HG03196 (cell line): ENCODE data around the gene RBKS.
"Not testable (repeated sequence)": the region's sequence is repeated elsewhere in the genome, so short reads cannot be mapped to it uniquely, and the experiment has no call there.

Experiments
- ATAC-seq: cut with Tn5 transposase; IDR thresholded peaks from one replicate; pipeline ENCODE4 v1.9.1; 2021; ENCODE audit not compliant: unreplicated experiment

RBKS gene

DNA sequence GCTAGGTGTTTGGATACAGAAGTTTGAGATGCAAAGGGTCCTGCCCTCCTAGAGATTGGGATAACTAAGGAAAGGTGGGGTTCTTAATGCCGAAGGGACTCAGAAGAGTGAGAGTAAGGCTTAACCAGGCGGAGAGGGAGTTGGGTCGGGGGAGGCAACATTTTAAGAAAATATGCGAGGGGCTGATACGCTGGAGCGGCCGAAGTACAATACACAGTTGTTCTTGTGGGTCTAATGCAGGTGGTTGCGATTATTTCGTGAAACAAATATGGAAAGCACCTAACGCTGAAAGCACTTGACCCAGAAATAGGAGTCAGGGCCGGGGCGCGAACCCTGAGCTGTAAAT is 119.0 kb downstream of the RBKS start:
- ATAC-seq = no peak

DNA sequence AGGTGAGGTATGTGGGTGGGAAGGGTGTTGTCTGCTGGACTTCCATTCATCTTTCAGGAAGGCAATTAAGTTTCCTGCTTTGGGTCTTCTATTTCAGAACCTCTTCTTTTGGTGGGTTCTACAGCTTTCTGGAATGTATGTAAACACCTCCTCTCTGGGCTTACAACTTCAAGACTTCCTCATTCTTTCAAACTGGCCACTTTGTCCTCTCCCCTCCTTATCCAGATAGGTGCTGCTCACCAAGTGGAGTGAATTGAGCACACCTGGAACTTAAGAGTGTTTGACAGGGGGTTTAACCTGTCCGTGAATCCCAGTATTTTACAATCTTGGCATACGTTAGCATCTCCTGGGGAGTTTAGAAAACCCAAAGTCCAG is 123.9 kb downstream of the RBKS start:
- ATAC-seq = no peak

DNA sequence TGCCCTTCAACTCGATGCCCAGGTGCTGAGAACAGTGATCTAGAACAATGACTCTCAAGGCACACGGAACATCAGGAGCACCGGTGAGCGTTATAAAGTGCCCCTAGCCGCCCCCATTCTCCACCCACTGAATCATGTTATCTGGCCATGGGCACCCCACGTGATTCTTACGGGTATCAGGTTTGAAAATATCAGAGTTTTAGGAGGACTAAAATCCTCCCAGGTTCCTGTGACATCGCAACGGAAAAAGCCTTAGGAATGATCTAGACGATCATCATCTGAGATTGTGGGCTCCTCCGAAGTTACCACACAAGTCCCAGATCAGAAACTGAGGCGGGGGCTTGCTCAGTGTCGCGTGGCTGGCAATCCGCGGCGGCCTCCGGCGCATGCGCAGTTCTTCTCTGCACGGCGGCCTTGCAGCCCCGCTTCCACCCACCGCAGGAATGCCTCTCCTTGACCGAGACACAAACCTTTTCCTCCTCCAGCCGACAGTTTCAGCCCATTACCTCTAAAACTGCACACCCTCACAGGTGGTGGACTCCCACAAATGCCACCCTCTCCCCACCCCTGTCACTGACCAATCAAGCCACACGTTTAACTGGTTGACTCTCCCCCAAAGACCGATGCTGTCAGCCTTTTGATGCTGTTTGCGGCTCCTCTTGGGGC is 124.4 kb downstream of the RBKS start:
- ATAC-seq = no peak

DNA sequence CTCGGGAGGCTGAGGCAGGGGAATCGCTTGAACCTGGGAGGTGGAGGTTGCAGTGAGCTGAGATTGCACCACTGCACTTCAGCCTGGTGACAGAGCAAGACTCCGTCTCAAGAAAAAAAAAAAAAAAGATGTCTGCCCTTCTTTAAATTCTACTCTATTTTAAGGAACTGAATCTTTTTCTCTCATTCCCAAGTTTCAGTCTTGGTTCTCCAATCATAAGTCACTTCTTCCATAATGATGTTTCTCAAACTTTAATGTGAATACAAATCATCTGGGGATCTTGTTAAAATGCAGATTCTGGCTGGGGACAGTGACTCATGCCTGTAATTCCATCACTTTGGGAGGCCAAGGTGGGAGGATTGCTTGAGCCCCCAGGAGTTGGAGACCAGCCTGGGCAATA is 125.7 kb downstream of the RBKS start:
- not testable (repeated sequence) for ATAC-seq

DNA sequence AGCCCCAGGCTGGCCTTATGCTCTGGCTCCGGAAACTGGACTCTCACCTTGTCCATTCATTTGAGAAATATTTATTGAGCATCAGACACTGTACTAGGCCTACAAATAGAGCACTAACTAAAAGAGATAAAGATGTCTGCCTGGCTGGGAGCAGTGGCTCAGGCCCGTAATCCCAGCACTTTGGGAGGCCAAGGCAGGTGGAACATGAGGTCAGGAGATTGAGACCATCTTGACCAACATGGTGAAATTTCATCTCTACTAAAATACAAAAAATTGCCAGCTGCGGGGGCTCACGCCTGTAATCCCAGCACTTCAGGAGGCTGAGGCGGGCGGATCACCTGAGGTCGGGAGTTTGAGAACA is 126.3 kb downstream of the RBKS start:
- no peak for ATAC-seq

DNA sequence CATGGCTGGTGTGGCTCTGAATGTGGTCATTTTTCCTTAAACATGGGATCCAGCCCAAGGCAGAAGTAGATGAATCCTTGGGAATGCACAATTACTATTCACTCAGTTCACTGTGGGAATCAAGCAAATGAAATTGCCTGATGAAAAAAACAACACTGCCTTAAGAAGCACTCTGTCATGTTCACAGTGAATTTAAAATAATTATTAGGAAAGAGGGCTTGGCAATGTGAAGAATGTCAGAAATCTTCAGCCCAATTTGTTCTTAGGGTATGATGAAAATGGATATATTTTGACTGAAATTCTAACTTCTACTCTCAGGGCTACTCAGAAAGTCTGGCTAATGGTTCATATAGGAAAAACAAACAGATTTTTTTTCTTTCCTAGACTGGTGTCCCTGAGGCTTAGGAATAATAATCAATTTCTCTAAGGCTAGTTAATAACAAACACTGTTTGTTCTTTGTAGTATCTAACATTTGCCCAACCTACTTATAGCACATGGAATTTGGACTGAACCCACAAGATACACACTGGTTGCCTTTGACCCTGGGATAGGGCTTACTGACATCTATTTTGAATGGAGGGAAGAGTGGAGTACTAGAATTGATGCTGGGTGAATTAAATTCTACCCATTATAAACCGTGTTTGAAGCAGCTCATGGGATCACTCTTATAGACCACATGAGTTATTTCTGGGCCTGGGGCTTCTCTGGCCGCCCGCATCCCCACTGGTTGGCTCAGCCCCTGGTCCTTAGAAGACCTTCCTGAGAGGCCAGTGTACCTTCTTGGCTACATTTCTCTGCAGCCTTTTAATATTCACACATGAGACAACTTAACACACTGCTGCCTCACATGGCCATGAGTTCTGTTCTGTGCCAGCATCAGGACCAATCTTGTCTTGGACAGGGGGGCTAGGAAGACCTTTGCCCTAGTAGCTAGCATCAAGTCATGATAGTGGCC is 127.0 kb downstream of the RBKS start:
- ATAC-seq = no peak

DNA sequence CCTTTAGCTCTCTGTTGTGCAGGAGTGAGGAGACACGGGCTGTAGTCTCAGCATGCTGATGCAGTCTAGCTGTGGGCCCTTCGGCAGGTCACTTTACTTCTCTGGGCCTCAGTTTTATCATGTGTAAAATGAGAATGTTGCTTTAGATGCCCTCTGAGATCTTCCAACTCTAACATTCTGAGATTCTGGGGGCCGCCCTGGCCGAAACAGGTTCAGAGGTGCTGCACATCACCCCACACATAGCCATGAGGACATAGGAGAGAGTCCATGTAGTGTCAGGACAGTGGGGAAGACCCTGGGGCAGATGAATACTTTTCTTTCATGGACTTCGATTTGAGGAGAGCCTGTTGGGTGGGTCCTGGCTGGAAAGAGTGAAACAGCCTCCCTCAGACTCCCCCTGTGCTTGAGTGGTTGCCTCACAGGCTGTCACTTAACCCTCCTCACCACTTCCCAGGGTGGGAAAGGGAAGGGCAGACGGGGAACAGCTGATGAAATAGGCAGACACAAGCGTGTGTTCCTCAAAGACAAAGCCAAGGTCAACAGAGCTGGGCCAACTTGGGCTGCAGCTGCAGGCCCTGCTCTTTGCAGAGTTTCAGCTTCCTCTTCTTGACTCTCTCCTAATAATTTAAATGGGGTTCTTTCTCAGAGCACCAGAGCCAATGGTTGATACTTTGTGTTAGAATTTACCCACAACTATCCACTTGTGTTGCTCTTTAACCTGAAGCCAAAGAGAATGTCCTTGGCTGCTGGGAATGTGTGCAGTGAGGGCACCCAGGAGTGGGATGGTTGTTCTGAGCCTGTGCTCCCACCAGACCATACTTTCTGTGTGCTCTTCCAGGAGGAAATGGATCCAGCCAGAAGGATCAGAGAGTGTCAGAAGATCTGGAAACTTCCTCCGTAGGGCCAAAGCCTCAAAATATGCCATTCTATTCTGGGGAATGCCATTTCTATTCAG is 133.4 kb downstream of the RBKS start:
- ATAC-seq = no peak

DNA sequence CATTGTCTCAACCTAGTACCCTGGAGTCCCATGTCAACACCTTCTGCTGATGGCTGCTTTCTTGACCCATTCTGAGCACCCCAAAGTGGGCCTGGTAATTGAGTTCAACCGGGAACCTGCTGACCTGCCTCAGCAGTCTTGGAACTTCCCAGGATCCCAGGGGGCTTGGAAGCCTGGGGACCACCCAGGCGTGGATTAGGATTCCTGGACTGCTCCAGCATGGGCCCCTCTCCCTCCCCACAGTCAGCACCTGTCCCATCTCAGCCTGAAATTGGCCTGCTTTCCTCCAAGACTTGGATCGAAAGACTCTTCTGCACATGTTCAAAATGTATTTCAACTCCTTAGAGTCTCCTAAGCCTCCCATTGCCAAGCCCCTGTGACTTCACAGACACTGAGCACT is 134.1 kb downstream of the RBKS start:
- no peak for ATAC-seq

DNA sequence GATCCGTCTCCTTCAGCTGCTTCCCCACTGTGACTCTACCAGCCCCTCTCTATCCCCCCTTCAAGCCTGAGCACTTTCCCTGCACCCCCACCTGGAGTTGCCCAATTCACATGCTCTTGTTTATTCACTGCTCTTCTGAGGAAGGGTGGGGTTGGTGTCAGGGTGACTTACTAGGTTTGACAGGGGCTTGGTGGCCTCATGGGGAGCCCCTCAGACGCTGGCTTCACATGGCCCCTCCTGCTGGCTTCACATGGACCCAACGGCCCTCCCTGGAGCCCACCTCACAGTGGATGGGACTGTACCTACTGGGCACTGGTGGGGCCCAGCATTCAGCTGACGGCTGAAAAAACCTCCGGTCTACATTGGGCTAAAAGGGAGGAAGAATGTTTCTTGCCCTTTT is 135.4 kb downstream of the RBKS start:
- no peak for ATAC-seq

DNA sequence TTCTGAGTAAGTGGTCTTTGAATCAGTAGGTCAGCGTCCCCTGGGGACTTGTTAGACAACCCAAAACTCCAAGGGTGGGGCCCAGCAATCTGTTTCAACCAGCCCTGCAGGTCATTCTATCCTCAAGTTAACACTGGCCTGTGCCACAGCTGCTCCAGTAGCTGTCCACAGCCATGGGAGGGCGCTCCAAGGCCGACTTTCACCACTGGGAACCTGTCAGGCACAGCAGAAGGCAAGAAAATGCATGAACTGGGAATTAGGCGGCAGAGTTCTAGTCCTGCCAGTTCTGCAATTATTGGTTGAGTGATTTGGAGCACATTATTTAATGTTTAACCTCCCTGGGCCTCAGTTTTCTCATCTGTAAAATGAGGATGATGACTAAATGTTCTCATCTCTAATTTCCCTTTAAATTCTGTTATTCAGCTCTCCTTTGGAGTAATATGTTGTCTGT is 136.0 kb downstream of the RBKS start:
- ATAC-seq = no peak

DNA sequence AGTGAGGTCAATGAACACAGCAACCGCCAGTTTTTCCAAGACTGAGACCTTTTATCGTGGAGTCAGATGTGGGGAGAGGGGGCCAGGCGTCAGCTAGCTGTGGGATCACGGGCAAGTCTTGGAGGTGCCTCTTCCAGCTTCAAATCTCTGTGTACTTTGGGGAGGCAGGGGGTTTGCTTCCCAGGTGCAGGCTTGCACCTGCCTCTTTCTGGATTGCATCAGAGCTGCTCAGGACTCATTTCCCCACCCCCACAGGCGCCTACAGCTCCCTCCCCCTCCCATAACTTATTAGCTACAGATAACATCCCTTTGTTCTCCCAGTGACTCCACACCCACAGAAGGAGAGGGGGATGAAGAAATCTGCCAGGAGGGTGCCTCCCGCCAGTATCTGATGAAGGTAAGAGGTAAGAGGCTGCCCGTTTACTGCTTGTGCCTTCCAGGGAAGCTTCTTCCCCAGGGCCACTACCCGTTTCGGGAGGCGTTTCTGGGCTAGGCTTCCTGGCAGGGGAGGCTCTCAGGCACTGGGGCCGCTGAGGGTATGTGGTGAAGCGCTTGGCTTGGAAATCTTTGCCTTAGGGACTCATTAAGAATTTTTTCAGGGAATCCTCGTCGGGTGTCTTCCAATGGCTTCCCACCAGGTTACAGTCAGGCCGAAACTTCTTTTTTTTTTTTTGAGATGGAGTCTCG is 137.5 kb downstream of the RBKS start:
- ATAC-seq = no peak

DNA sequence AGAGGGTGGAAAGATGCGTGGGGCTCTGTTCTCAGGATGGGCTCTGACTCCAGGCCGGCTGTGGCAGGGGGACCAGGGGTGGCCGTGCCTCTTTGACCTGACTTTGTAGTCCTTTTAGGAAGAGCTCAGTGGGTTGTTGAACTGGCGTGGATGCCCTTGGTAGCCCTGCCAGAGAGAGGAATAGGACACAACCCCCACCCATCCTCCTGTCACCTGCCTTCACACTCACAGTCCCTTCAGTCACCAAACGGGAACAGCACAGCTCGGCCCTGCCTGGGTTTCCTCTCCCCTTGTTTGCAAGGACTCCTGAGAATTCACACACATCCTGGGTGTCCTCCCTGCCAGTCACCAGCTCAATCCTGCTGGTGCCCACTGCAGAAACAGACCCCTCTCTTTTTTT is 138.8 kb downstream of the RBKS start:
- no peak for ATAC-seq

DNA sequence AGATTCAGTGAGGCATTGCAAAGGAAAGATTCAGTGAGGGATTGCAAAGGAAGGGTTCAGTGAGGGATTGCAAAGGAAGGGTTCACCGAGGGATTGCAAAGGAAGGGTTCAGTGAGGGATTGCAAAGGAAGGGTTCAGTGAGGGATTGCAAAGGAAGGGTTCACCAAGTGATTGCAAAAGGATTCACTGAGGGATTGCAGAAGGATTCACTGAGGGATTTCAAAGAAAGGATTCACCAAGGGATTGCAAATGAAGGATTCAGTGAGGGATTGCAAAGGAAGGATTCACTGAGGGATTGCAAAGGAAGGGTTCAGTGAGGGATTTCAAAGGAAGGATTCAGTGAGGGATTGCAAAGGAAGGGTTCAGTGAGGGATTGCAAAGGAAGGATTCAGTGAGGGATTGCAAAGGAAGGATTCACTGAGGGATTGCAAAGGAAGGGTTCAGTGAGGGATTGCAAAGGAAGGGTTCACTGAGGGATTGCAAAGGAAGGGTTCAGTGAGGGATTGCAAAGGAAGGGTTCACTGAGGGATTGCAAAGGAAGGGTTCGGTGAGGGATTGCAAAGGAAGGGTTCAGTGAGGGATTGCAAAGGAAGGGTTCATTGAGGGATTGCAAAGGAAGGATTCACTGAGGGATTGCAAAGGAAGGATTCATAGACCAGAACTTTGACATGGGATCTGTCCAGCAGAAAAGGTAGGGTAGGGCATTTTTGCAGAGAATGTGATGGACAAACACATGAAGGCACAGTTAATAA is 141.2 kb downstream of the RBKS start:
- not testable (repeated sequence) for ATAC-seq

DNA sequence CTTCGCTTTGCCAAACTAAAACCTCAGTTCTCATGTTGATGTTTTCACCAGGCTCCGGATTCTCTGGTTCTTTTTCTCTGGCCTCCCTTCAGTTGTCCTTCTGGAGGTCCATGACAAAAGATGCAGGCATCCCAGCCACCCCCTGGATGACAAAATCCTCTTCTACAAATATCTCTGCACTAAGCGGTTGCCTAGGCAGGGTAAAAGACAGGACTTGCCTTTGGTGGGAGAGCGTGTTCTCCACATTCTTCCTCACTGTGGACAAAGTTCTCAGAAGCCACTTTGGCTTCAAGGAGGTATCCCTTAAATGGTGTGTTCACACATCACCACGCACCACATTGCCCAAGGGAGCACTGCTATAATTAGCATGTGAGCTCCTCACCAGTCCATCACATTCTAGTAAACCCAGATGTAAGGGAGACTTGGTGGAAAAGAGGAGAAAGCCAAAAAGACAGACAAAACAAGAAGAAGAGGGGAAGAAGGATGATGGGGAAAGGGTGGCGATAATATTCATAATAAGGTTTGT is 142.3 kb downstream of the RBKS start:
- ATAC-seq = no peak

DNA sequence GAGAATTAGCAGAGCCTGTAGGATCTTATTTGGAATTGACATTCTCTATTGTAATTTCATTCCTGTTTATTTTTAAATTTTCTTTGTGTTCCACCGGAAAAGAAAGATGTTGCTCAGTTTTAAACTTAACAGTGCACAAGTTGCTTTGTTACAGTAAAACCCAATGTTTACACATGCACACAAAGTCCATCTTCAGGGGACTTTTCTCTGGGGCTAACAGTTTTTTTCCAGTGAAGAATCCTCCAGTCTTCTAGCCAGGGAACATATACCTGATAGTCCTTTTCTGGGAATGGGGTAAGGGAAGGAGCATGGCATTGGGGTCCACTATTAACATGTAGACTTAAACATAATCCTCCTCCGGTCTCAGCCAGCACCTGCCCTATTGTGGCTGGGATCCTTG is 143.9 kb downstream of the RBKS start:
- ATAC-seq = no peak

DNA sequence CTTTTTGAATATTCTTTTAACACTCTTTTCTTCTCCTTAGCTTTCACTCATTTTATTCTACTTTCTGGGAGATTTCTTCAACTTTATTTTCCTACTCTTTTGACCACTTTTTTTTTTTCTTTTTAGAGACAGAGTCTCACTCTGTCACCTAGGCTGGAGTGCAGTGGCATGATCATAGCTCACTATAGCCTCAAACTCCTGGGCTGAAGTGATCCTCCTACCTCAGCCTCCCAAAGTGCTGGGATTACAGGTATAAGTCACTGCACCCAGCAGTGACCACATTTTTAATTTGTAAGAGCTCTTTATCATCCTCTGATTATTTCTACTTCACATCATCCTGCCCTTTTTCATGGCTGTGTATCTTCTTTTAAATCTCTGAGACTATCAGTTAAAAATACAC is 144.7 kb downstream of the RBKS start:
- ATAC-seq = not testable (repeated sequence)

DNA sequence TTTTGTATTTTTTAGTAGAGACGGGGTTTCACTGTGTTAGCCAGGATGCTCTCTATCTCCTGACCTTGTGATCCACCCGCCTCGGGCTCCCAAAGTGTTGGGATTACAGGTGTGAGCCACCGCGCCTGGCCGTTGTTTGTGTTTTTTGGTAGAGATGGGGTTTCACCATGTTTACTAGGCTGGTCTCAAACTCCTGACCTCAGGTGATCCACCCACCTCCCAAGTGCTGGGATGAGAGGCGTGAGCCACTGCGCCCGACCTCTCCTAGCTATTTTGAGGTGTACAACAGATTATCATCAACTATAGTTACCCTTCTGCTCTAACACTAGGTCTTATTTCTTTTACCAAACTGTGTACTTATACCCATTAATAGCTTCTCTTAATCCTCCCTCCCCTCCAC is 147.6 kb downstream of the RBKS start:
- ATAC-seq = no peak

DNA sequence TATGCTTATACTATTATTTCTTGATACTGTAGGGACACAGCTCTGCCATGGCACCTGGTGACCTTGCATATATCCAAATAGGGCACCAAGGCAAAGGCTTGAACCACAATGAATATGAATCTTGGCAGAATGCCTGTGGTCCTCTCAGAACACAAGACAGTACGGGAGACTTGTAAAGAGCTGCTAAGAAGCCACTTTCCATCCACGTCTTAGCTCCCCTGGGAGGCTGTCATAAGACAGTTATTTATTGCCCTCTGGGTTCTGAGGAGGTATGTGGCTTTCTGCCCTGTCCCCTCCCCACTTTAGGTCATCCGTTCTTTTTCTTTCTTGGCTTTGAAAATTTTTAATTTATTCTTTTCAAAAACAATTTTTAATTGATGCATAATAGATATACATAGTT is 148.5 kb downstream of the RBKS start:
- ATAC-seq = no peak

DNA sequence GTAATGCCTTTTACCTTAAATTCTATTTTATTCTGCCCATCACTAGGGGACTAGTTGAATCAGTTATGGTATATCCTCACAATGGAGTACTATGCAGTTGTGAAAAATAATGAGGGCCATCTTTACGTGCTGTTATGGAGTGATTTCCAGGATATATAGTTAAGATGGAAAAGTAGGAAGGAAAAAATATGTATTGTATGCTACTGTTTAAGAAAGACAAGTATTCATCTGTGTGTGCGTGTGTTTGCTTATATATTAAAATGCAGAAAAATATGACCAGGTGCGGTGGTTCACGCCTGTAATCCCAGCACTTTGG is 151.2 kb downstream of the RBKS start:
- ATAC-seq = no peak
